Mesenteric fat pad (tissue), 1 donor: ENCODE measurements around the gene ASMT. TPM values are rescaled to one million over a fixed set of nuclear protein-coding genes. Genes with fewer than 3 reads are reported as not detected.
"Not testable (repeated sequence)": the region's sequence is repeated elsewhere in the genome, so short reads cannot be mapped to it uniquely, and the experiment has no call there.

Experiments used
- DNase-seq: peaks from one replicate; pipeline ENCODE4 v3.0.0-alpha.2; 2020; ENCODE audit warnings: low spot score
- total RNA-seq: library from RNA; stranded (reverse); fragmentation: NEBNext Ultra II Directional; extraction: Animal tissue kit (Norgen Biotek cat#: 25700); gene quantifications from one replicate; pipeline ENCODE4 v1.2.1, GENCODE V29; 2021
- donor health status: DM: yes; HTN: yes; CAD: no.

The ASMT gene
- total RNA-seq, 1 donor from 2014 or later: not detected

GRCh38 chrX:1597345-1598020 lies 17.4 kb upstream of the ASMT start:
- DNase-seq: peak; percentile 84

- peak; percentile 81 for DNase-seq
These were observed 16.6 kb upstream of the ASMT start for GRCh38 chrX:1598021-1598875.

- peak; percentile 81 for DNase-seq
These were observed 15.7 kb upstream of the ASMT start for GRCh38 chrX:1598876-1599790.

GRCh38 chrX:1599791-1600405 lies 15.0 kb upstream of the ASMT start:
- no peak for DNase-seq

- DNase-seq: peak; percentile 82
These were observed 14.3 kb upstream of the ASMT start for GRCh38 chrX:1600406-1601050.

GRCh38 chrX:1601051-1601767 lies 13.7 kb upstream of the ASMT start:
- DNase-seq: peak; percentile 81

GRCh38 chrX:1601768-1602085 lies 13.1 kb upstream of the ASMT start:
- peak; percentile 28 for DNase-seq

GRCh38 chrX:1602299-1602698 lies 12.6 kb upstream of the ASMT start:
- DNase-seq: no peak

- DNase-seq: no peak
These were observed 8.4 kb upstream of the ASMT start for GRCh38 chrX:1606496-1606895.

- no peak for DNase-seq
These were observed 5.5 kb upstream of the ASMT start for GRCh38 chrX:1609311-1609710.

GRCh38 chrX:1609762-1610161 lies 5.1 kb upstream of the ASMT start:
- no peak for DNase-seq

- DNase-seq: no peak
These were observed 4.7 kb upstream of the ASMT start for GRCh38 chrX:1610166-1610565.

GRCh38 chrX:1610736-1611135 lies 4.1 kb upstream of the ASMT start:
- DNase-seq: no peak

- DNase-seq: no peak
These were observed 2.1 kb upstream of the ASMT start for GRCh38 chrX:1612641-1613286.

- no peak for DNase-seq
These were observed 3.8 kb downstream of the ASMT start for GRCh38 chrX:1618689-1619088.

GRCh38 chrX:1623691-1624090 lies 8.8 kb downstream of the ASMT start:
- no peak for DNase-seq

- not testable (repeated sequence) for DNase-seq
These were observed 9.4 kb downstream of the ASMT start for GRCh38 chrX:1624158-1624860.

- not testable (repeated sequence) for DNase-seq
These were observed 10.0 kb downstream of the ASMT start for GRCh38 chrX:1624861-1625215.

GRCh38 chrX:1629244-1629643 lies 14.4 kb downstream of the ASMT start:
- DNase-seq: no peak
